Tongue (tissue), 2 donors: Measurements from ENCODE around the gene MND1. TPM values are rescaled to one million over a fixed set of nuclear protein-coding genes. Genes with fewer than 3 reads are reported as not detected.

ENCODE experiments used
- DNase-seq: peaks from one replicate; pipeline ENCODE4 v3.0.0-alpha.2; 2015
- total RNA-seq: library from RNA; depleted of rRNA; stranded (reverse); fragments of >200 nt; gene quantifications from one replicate; pipeline ENCODE4 v1.2.3, GENCODE V29; 2014

The MND1 gene
- total RNA-seq, result 7.2 TPM

GRCh38 chr4:153344131-153345011, at the start of gene MND1:
Gene MND1 (plus strand): TSS chr4:153344688. CDS start chr4:153344738, 50 bp downstream.
- peak; percentile 96 for DNase-seq

GRCh38 chr4:153295131-153295755, 49.2 kb upstream of the MND1 start:
- DNase-seq, result no peak

- DNase-seq, result peak; percentile 63
These were observed 48.3 kb upstream of the MND1 start for GRCh38 chr4:153296040-153296823.

GRCh38 chr4:153297116-153297515, 47.4 kb upstream of the MND1 start:
- no peak for DNase-seq

GRCh38 chr4:153310793-153311192, 33.7 kb upstream of the MND1 start:
- no peak for DNase-seq

GRCh38 chr4:153314915-153315314, 29.6 kb upstream of the MND1 start:
- DNase-seq, result no peak

GRCh38 chr4:153318696-153319320, 25.7 kb upstream of the MND1 start:
- DNase-seq, result peak; percentile 74

- no peak for DNase-seq
These were observed 21.7 kb upstream of the MND1 start for GRCh38 chr4:153322791-153323190.

GRCh38 chr4:153324046-153324445, 20.4 kb upstream of the MND1 start:
- no peak for DNase-seq

GRCh38 chr4:153325558-153325957, 18.9 kb upstream of the MND1 start:
- no peak for DNase-seq

GRCh38 chr4:153326513-153326912, 18.0 kb upstream of the MND1 start:
- no peak for DNase-seq

GRCh38 chr4:153327247-153327646, 17.2 kb upstream of the MND1 start:
- DNase-seq, result no peak

GRCh38 chr4:153332936-153333335, 11.6 kb upstream of the MND1 start:
- DNase-seq, result no peak

GRCh38 chr4:153333874-153334273, 10.6 kb upstream of the MND1 start:
- DNase-seq, result no peak

GRCh38 chr4:153335665-153336064, 8.8 kb upstream of the MND1 start:
- DNase-seq, result no peak

- no peak for DNase-seq
These were observed 6.8 kb upstream of the MND1 start for GRCh38 chr4:153337686-153338085.

GRCh38 chr4:153341575-153342090, 2.9 kb upstream of the MND1 start:
- DNase-seq, result no peak

GRCh38 chr4:153342751-153343552, 1.5 kb upstream of the MND1 start:
- DNase-seq, result no peak

GRCh38 chr4:153345012-153345981, 809 bp downstream of the MND1 start:
- DNase-seq, result peak; percentile 76

- no peak for DNase-seq
These were observed 1.5 kb downstream of the MND1 start for GRCh38 chr4:153346031-153346430.
